ENCODE results near the gene ZC3H12D.
"Not testable (repeated sequence)": the region's sequence is repeated elsewhere in the genome, so short reads cannot be mapped to it uniquely, and the experiment has no call there.

ZC3H12D gene

DNA sequence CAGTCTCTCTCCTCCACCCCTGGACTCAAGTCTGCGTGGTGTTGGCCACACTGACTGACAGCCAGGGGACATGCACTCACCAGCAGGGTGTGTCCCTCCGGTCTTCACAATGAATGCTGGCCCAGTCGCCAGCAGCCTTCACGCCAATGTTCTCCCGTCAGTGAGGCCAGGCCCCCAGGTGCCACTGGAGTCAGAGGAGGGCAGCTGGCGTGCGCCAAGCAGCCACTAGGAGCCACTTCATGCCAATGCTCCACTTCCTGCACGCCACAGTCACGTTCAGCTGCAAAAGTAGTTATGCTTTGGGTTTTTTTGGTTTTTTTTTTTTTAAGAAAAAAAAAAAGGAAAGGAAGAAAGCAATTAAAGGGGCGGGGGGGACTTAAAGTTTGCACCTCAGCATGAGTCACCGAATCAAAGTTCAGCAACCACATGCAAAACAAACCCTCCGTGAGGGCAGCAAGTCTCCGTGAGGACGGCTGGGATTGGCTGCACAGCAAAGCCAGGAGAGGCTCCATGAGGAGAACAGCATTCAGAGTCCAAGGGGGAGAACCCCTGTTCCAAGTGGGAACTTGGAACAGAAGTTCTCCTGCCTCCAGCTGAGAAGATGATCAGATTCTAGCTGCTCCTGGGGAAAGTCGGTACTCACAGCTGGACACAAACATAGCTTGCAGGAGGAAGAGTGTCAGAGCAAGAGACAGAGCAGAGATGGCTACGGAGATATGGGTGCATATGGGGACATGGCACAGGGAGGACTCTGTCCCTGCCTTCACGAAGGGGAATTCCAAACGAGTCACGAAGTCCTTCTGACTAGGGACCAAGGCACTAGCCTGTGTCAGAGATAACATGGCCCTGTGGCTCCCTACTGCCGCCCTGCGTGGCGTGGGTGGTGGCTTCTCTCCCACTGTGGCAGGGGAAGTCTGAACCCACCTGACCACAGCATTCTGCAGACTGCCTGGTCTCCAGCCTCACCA, at the start of gene ZC3H12D:
Gene ZC3H12D (minus strand): TSS at position 282 of the 968 bp plus-strand sequence. CDS start 10,471 bp downstream, outside the sequence.
- no peak for FAIRE-seq

- FAIRE-seq = no peak
Measured at GRCh38 chr6:149529650-149530049, 44.8 kb upstream of the ZC3H12D start.

DNA sequence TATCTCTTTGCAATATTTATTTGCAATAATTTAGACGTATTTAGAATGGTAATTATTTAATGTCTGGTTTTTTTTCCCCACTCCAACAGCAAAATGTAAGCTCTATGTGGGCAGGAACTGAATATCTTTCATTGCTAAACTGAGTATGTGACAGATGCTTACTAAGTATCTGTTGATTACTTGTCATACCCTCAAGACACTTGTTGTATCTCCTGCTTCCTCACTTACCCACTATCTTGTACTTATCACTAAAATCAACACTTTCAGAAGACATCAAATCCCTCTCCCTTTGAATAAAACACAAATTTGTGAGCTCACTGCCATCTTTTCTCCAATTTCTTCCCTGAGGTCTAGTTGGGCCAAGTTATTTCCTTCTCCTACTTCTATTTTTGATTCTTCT, 30.7 kb upstream of the ZC3H12D start:
- no peak for FAIRE-seq

DNA sequence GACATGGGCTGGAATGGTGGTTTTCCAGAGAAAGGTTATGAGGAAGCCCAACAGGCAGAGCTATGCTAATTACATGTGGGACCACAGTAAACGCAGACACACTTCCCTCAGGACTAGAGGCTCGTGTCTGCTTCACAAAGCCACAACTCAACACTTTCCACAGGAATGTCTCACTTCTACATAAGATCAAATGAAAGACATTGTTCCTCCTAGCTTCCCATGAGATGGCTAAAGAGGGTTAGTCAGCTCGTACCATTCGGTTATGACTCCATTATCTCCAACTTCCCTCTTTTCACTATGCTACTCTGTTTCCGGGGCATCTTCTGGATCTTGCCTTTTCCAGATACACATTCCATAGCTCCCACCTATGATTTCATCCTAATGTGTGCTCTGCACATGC, 29.1 kb upstream of the ZC3H12D start:
- no peak for FAIRE-seq

GRCh38 chr6:149510793-149511512, 26.1 kb upstream of the ZC3H12D start:
- no peak for FAIRE-seq

DNA sequence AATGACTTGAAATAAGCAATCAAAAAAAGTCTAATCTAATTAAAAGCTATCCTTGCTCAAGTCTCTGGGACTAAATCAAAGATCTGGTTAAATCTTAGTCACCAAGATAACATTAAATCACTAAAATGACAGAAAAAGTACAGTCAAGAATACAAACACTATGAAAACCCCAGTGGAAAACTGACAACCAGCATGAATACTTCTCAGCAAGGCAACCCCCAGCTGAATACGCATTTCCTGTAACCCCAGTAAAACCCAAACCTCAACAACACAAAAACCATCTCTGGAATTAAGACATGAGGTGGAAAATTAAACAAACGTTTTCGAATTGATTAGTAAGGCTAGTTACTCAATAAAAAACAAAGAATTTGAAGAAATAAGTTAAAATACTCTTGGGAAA, 23.7 kb upstream of the ZC3H12D start:
- no peak for FAIRE-seq

GRCh38 chr6:149503872-149504271, 19.1 kb upstream of the ZC3H12D start:
- FAIRE-seq = no peak

DNA sequence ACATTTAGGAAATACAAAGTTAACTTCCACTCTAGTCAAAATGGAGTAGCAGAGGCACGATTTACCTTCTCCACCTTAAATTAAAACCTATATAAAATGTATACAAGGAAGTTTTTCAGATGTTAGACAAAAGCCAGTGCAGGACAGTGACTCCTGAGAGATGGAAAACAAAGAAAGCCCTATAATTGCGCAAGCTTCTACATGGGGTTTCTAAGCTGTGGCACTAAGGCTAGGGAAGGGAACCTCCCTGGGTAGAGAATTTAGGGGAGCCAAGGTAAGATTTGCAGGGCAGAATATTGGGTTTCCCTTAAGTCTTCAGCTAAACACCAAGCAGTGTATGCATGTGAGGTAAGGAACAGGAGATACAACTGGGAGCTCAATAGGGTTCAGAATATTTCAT, 18.5 kb upstream of the ZC3H12D start:
- FAIRE-seq = no peak

DNA sequence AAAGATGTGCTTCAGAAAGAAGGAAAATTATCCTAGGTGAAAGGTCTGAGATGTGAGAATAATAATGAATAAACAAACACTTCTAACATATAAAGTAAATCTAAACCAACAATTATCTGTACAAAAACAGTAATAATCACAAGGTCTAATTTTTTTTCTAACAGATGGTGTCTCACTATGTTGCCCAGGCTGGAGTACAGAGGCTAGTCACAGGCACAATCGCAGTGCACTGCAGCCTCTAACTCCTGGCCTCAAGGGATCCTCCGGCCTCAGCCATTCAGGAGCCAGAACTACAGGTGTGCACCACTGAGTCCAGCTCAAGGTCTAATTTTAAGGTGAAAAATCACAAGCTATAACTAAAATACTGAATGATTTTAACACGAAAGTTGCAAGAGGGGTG, 17.0 kb upstream of the ZC3H12D start:
- FAIRE-seq = no peak

GRCh38 chr6:149501201-149501600, 16.4 kb upstream of the ZC3H12D start:
- no peak for FAIRE-seq

GRCh38 chr6:149500096-149500495, 15.3 kb upstream of the ZC3H12D start:
- no peak for FAIRE-seq

DNA sequence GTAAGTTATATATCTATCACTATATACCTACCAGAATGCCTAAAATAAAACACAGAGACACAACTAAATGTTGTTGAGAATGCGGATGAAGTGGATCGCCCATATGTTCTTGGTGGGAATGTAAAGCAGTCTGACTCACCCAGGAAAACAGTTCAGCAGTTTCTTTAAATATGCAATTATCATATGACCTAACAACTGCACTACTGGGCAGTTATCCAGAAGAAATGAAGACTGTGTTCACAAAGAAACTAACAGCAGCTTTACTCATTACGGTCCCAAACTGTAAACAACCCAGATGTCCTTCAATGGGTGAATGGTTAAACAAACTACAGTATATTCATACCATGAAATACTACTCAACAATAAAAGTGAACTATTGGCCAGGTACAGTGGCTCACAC, 14.3 kb upstream of the ZC3H12D start:
- FAIRE-seq = no peak

GRCh38 chr6:149497365-149497764, 12.6 kb upstream of the ZC3H12D start:
- FAIRE-seq = no peak

DNA sequence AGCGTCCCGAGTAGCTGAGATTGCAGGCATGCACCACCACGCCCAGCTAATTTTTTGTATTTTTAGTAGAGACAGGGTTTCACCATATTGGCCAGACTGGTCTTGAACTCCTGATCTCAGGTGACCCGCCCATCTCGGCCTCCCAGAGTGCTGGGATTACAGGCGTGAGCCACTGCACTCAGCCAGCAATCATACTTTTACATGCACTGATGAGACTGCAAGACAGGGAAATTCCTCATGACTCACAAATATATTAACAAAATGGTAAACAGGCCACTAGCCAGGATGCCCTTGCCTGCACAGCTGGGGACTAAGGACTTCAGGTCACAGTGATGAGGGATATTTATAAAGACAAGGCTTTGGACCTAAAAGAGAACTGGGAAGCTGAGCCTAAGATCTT, 11.8 kb upstream of the ZC3H12D start:
- FAIRE-seq = not testable (repeated sequence)

DNA sequence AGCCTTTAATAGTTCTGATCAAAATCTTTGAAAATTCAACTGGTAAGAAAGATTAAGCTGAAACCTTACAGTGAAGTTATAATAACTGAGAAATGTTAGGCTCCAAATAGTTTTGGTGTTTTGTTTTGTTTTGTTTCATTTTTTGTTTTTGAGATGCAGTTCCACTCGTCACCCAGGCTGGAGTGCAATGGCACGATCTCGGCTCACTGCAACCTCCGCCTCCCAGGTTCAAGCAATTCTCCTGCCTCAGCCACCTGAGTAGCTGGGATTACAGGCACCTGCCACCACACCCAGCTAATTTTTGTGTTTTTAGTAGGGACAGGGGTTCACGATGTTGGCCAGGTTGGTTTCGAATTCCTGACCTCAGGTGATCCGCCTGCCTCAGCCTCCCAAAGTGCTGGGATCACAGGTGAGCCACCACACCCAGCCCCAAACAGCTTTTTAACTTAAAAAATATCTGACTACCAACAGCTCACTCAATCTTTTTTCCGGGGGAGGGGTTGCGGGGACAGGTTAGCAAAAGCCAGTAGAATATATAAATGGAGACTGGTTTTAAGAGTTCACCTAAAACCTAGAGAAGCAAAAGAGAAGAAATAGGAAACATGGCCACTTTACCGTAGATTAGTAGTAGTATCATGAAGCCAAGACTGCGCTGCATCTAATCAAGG, 10.7 kb upstream of the ZC3H12D start:
- FAIRE-seq = not testable (repeated sequence)

DNA sequence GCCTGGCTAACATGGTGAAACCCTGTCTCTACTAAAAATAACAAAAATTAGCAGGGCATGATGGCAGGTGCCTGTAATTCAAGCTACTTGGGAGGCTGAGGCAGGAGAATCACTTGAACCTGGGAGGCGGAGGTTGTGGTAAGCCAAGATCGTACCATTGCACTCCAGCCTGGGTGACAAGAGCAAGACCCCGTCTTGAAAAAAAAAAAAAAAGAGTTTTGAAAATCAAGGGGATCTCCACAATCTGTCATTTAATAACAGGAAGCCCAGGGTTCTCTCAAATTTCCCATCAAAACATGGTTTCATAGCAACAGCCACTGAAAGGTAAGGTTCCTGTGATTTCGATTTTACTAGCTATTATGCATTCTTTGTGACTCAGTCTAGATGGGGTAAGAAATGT, 10.0 kb upstream of the ZC3H12D start:
- FAIRE-seq = not testable (repeated sequence)

DNA sequence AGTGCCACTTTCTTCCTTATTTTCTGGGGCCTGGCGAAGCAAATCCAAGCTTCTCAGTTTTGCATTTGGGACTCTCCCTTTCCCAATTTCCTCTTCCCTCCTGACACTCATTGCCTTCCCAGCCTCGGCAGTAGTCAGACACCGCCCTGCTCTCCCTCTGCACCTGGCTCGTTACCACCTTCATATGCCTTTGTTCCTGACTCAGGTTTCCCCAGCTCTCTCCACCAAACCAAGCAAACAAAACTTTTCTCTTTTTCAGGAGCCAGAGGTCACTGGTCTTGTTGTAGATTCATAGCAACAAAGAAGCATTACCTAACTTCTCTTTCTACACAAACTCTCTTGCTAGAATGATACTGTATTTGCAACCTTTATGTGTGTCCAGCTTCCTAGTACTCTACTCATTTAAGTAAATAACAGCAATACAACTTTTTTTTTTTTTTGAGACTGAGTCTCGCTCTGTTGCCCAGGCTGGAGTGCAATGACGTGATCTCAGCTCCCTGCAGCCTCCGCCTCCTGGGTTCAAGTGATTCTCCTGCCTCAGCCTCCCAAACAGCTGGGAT, 9.0 kb upstream of the ZC3H12D start:
- FAIRE-seq = no peak

DNA sequence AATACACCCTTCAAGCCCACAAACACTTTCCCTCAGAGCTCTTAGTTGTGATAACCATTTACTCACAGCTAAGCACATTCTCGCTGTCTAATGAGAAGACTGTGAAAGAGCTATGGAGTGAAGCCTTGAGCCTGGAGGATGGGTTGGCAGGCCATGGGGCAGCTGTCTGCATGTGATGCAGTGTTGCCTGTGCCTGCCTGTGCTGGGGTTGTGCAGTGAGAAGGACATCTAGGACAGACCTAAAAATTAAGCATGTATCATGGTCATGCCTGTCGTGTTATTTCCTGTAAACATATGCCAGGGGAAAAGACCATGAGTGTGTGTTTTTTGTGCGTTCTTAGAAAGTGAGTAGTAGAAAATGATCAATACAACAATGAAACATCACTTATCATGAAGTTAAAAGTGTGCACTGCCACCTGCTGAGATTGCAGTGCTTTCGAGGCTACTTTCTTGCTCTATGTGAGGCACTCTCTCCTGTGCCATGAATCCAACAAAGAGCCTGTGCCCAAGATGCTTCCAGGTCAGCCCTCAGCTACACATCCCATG, 8.1 kb upstream of the ZC3H12D start:
- no peak for FAIRE-seq

GRCh38 chr6:149489967-149490366, 5.2 kb upstream of the ZC3H12D start:
- no peak for FAIRE-seq

GRCh38 chr6:149488815-149489214, 4.0 kb upstream of the ZC3H12D start:
- FAIRE-seq = no peak

- no peak for FAIRE-seq
Measured at GRCh38 chr6:149487316-149487715, 2.5 kb upstream of the ZC3H12D start.

GRCh38 chr6:149483849-149484655, 762 bp downstream of the ZC3H12D start:
- FAIRE-seq = no peak

Measured in TTC549 (cell line).